Heart left ventricle (tissue), 13 donors: ENCODE results near the gene EIF3C.
"Not testable (repeated sequence)": the region's sequence is repeated elsewhere in the genome, so short reads cannot be mapped to it uniquely, and the experiment has no call there.

ENCODE experiments used
- POLR2A ChIP-seq, 2 donors: fragments of 450-650 bp; IDR thresholded peaks; one replicate each; pipeline ENCODE4 v1.6.1; 2017; ENCODE audit warnings: antibody characterized with exemption in 2 of 2, mild to moderate bottlenecking in 2 of 2, moderate library complexity in 2 of 2
- TF ChIP-seq, protein P1 (sequence below), 12 donors: fragments of 200-600 bp; sonication (generic) in 4 of 12; IDR thresholded peaks; one replicate each; pipeline versions ENCODE4 v1.5.0 to v1.8.0; 2018 to 2022; ENCODE audit warnings: antibody characterized with exemption in 12 of 12, mild to moderate bottlenecking in 5 of 12
- donor health status: ischemic (EF 13 %, LVEDD 7.1; RV severe dilation, severe dysfunction).
- donor health status: DM: no; HTN: yes; CAD: no.
- donor health status: DM: no; HTN: no; CAD: no.
- donor health status: ischemic (EF 25% LVEDD 6.9; RV normal size, moderate dysfunction).
- donor health status: ischemic (EF 25% LVEDD 5.7; RV mildly dilated, moderate dysfunction).
- donor health status: ischemic (EF 35%, LVEDD 5.7; RV mildly dilated, moderate dysfunction).
- donor health status: nonischemic (EF 11% LVEDD 7.7; RV severe dilation, severe dysfunction).
- donor health status: DM: yes; HTN: yes; CAD: no.
- donor health status: PGD.
- donor health status: ischemic (EF 29% LVEDD 5.4; RV normal size, mild dysfunction).
- donor health status: nonischemic (EF 23%, LVEDD 6.1; RV moderate dilation, normal function).

DNA sequence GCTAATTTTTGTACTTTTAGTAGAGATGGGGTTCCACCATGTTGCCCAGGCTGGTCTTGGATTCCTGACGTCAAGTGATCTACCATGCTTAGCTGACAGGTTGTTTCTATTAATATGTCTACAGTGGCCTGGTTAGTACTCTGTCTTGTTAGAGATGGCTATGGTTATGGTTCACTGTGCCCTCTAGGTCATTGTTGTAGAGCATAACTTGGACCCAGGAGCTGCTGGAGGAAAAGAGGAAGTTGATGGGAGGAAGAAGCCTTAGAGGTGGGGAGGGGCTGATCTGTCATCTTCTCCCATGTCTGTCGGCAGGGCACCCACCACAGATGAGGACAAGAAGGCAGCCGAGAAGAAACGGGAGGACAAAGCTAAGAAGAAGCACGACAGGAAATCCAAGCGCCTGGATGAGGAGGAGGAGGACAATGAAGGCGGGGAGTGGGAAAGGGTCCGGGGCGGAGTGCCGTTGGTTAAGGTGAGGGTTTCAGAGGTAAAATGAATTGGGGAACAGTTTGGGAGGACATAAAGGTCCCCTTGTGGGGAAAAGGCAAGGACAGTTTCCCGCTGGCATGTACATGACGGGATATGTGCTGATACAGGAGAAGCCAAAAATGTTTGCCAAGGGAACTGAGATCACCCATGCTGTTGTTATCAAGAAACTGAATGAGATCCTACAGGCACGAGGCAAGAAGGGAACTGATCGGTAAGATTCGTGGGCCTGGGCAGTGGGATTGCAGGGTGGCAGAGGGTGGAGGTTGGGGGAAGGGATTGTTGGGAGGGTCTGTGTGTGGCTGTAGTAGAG, 11.8 kb downstream of the EIF3C start:
- TF ChIP-seq, protein P1, sequence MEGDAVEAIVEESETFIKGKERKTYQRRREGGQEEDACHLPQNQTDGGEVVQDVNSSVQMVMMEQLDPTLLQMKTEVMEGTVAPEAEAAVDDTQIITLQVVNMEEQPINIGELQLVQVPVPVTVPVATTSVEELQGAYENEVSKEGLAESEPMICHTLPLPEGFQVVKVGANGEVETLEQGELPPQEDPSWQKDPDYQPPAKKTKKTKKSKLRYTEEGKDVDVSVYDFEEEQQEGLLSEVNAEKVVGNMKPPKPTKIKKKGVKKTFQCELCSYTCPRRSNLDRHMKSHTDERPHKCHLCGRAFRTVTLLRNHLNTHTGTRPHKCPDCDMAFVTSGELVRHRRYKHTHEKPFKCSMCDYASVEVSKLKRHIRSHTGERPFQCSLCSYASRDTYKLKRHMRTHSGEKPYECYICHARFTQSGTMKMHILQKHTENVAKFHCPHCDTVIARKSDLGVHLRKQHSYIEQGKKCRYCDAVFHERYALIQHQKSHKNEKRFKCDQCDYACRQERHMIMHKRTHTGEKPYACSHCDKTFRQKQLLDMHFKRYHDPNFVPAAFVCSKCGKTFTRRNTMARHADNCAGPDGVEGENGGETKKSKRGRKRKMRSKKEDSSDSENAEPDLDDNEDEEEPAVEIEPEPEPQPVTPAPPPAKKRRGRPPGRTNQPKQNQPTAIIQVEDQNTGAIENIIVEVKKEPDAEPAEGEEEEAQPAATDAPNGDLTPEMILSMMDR (IDR thresholded peaks at IDR 0.05), result not testable (repeated sequence)
- not testable (repeated sequence) for TF ChIP-seq POLR2A (IDR thresholded peaks at IDR 0.05)
